Lower leg skin (tissue), 3 donors: ENCODE data around the gene CDC42.

Experiments
- POLR2A ChIP-seq, 2 donors: fragments of 450-650 bp; IDR thresholded peaks; one replicate each; pipeline ENCODE4 v1.6.1; 2016 to 2017; ENCODE audit warnings: antibody characterized with exemption in 2 of 2, mild to moderate bottlenecking in 1 of 2, moderate library complexity in 1 of 2
- TF ChIP-seq, protein P1 (sequence below), 3 donors: fragments of 450-650 bp; IDR thresholded peaks; one replicate each; pipeline ENCODE4 v1.5.1; 2016; ENCODE audit warnings: antibody characterized with exemption in 3 of 3, mild to moderate bottlenecking in 3 of 3, moderate library complexity in 2 of 3

DNA sequence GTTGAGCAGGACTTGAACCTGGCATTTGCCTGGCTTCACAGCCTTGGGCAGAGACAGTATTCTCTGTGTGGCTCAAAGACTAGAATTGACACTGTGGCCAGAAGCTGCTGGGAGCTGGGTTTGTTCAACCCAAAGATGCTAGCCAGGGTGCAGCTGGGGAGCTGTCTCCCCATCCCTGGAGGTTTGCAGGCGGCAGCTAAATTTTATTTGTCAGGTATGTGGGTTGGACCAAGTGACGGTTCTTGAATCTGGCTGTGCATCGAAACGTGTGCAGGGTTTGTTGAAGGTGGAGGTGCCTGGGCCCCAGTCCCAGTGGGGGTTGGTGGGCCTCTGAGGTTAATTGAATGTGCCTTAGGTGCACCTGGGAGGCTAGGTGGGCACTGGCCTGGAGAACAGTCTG is 78.6 kb downstream of the CDC42 start:
- TF ChIP-seq, protein P1, sequence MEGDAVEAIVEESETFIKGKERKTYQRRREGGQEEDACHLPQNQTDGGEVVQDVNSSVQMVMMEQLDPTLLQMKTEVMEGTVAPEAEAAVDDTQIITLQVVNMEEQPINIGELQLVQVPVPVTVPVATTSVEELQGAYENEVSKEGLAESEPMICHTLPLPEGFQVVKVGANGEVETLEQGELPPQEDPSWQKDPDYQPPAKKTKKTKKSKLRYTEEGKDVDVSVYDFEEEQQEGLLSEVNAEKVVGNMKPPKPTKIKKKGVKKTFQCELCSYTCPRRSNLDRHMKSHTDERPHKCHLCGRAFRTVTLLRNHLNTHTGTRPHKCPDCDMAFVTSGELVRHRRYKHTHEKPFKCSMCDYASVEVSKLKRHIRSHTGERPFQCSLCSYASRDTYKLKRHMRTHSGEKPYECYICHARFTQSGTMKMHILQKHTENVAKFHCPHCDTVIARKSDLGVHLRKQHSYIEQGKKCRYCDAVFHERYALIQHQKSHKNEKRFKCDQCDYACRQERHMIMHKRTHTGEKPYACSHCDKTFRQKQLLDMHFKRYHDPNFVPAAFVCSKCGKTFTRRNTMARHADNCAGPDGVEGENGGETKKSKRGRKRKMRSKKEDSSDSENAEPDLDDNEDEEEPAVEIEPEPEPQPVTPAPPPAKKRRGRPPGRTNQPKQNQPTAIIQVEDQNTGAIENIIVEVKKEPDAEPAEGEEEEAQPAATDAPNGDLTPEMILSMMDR (IDR thresholded peaks at IDR 0.05): no peak
- TF ChIP-seq POLR2A (IDR thresholded peaks at IDR 0.05): no peak
